ENCODE data around the gene CALCB. TPM values are rescaled to one million over a fixed set of nuclear protein-coding genes. Genes with fewer than 3 reads are reported as not detected.
"Not testable (repeated sequence)": the region's sequence is repeated elsewhere in the genome, so short reads cannot be mapped to it uniquely, and the experiment has no call there.

CALCB gene, protein sequence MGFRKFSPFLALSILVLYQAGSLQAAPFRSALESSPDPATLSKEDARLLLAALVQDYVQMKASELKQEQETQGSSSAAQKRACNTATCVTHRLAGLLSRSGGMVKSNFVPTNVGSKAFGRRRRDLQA
- 2.1 TPM for polyA plus RNA-seq (2013, experiment 1 of 4)
- polyA plus RNA-seq (2013, experiment 2 of 4): 1.8 TPM
- 1.8 TPM for polyA plus RNA-seq (2013, experiment 3 of 4)
- 1.5 TPM for polyA plus RNA-seq (2013, experiment 4 of 4)

DNA sequence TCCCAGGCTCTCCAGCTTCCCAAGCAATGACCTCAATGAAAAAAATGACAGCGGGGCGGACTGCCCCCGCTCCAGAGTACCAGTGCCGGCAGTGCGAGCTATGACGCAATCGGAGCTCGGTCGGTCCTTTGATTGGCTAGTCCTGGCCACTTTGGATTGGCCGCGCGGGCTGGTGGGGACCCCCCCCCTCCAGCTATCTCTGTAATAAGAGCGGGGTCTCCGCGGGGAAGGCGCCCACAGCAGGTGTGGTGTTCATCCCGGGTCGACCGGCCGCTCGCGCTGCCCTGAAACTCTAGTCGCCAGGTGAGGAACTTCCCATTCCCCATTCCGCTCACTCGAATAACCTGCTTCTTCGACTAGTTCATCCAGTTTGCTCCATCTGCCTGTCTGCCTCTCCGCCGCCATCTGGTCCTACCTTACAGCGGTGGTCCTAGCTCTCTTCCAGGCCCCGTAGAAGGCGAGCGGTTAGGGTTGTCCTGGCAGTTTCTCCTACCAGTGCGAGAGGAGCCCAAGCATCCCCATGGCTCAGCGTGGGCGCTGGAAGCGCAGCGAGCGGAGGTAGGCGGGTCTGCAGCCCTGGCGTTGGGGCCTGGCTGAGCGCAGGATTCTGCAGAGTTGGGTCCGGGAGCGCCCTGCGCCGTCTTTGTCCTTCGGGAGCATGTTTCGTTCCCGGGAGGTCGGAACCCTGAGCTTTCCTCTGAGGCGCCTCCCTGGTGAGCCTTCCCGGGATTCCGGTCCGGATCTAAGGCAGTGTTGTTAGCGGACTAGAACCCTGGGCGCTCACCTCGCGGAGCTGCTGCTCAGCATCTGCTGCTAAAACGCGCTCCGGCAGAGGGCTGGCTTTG is at the start of gene CALCB:
TSS of gene CALCB (plus strand) at position 233 of the 845 bp plus-strand sequence. CDS start 1,126 bp downstream, outside the sequence.
- H3K4me3 ChIP-seq (ENCODE audit: insufficient read depth, low read depth, low read length): peak within 1 kb of the TSS; percentile 20
- 2% methylated on average over 60 of the region's 60 CpGs for WGBS, 2 experiments

DNA sequence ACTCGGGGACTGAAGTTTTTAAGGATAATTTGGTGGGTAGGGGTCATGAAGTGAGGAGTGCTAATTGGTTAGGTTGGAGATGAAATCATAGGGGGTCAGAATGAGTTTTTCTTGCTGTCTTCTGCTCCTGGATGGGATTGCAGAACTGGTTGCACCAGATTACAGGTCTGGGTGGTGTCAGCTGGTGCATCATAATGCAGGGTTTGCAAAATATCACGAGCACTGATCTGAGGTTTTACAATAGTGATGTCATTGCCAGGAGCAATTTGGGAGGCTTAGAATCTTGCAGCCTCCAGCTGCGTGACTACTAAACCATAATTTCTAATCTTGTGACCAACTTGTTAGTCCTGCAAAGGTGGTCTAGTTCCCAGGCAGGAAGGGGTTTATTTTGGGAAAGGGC is 46.4 kb upstream of the CALCB start:
- H3K4me3 ChIP-seq (ENCODE audit: insufficient read depth, low read depth, low read length): no peak overlapping the region
- H3K9me3 ChIP-seq (ENCODE audit: control insufficient read depth, low read length): no peaks in the 10 kb centered on the region
- H3K36me3 ChIP-seq (ENCODE audit: control insufficient read depth, insufficient read depth, low read length): no peaks in the 10 kb centered on the region
- H3K27me3 ChIP-seq (ENCODE audit: control insufficient read depth, insufficient read depth, low read length, poor library complexity, severe bottlenecking): no peaks in the 10 kb centered on the region
- H3K4me1 ChIP-seq (ENCODE audit: control insufficient read depth, insufficient read depth, low read length): no peaks in the 10 kb centered on the region
- WGBS, 2 experiments: 74 to 78% methylated on average over 3 of the region's 3 CpGs
- no peak overlapping the region for H3K27ac ChIP-seq (ENCODE audit: insufficient read depth, low read depth, low read length, poor library complexity, severe bottlenecking)

More for the DNA sequence above, at the start of gene CALCB:
- H3K36me3 ChIP-seq (ENCODE audit: control insufficient read depth, insufficient read depth, low read length): no peaks in the 10 kb centered on the region
- peaks cover 34% of the 10 kb centered on the region for H3K27me3 ChIP-seq (ENCODE audit: control insufficient read depth, insufficient read depth, low read length, poor library complexity, severe bottlenecking)
- H3K27ac ChIP-seq (ENCODE audit: insufficient read depth, low read depth, low read length, poor library complexity, severe bottlenecking): no peak within 1 kb of the TSS
- no peaks in the 10 kb centered on the region for H3K4me1 ChIP-seq (ENCODE audit: control insufficient read depth, insufficient read depth, low read length)
- no peaks in the 10 kb centered on the region for H3K9me3 ChIP-seq (ENCODE audit: control insufficient read depth, low read length)

DNA sequence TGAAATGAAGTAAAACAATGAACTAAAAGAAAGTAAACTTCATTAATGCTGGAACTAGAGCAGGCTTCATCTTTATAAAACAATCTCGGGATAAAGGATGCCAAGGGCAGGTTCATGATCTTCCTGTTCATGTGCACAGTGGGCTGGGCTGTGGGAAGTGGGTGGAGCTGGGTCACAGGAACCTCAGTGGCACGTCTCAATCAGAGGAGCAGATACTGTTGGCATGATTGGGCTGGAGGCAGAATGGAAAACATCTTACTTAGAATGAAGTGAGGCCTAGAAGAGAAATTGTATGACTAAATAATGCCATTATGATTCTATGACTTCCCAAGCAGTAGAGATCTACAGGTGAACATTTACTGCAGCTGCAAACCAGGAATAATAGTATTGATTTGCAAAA is 45.4 kb upstream of the CALCB start:
- Histone ChIP-seq H3K27ac (ENCODE audit: insufficient read depth, low read depth, low read length, poor library complexity, severe bottlenecking) (no peak overlapping the region), H3K27me3 (ENCODE audit: control insufficient read depth, insufficient read depth, low read length, poor library complexity, severe bottlenecking) (no peaks in the 10 kb centered on the region), H3K4me1 (ENCODE audit: control insufficient read depth, insufficient read depth, low read length) (no peaks in the 10 kb centered on the region), H3K9me3 (ENCODE audit: control insufficient read depth, low read length) (no peaks in the 10 kb centered on the region), H3K4me3 (ENCODE audit: insufficient read depth, low read depth, low read length) (no peak overlapping the region), H3K36me3 (ENCODE audit: control insufficient read depth, insufficient read depth, low read length) (no peaks in the 10 kb centered on the region)
- 81 to 93% methylated on average over 2 of the region's 2 CpGs for WGBS, 2 experiments

DNA sequence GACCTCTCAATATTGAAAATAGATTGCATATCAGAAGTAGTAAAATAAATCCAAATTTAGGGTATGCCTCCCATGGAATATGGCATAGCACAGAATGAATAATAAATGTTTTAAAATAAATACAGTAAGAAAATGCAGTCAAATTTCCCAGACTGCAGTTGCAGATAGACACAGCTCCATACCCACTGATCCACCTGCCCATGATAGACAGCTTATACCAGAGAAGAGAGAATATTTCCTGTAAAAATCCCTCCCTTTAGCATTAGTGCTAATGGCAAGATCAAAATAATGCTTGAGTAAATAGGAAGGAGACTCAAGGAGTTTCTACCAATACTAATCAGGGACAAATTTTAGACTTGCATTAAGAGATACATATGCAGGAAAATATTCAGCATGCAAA is 45.0 kb upstream of the CALCB start:
- Histone ChIP-seq H3K27me3 (ENCODE audit: control insufficient read depth, insufficient read depth, low read length, poor library complexity, severe bottlenecking) (no peaks in the 10 kb centered on the region), H3K36me3 (ENCODE audit: control insufficient read depth, insufficient read depth, low read length) (no peaks in the 10 kb centered on the region), H3K4me3 (ENCODE audit: insufficient read depth, low read depth, low read length) (no peak overlapping the region), H3K9me3 (ENCODE audit: control insufficient read depth, low read length) (no peaks in the 10 kb centered on the region), H3K27ac (ENCODE audit: insufficient read depth, low read depth, low read length, poor library complexity, severe bottlenecking) (no peak overlapping the region), H3K4me1 (ENCODE audit: control insufficient read depth, insufficient read depth, low read length) (no peaks in the 10 kb centered on the region)

DNA sequence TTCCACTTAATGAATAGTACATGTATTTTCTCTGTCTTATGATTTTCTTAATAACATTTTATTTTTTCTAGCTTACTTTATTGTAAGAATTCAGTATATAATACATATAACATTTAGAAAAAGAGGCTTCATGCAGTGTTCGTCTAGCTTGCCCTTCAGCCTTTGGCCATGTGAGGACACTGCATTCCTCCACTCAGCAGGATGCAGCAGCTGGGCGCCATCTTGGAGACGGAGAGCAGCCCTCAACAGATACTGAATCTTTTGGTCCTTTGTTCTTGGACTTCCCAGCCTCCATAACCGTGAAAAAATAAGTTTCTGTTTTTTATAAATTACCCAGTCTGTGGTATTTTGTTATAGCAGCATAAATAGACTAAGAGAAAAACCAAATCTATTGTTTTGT is 41.4 kb upstream of the CALCB start:
- not testable (repeated sequence) for H3K27me3 ChIP-seq (ENCODE audit: control insufficient read depth, insufficient read depth, low read length, poor library complexity, severe bottlenecking); H3K36me3 ChIP-seq (ENCODE audit: control insufficient read depth, insufficient read depth, low read length); H3K9me3 ChIP-seq (ENCODE audit: control insufficient read depth, low read length); H3K27ac ChIP-seq (ENCODE audit: insufficient read depth, low read depth, low read length, poor library complexity, severe bottlenecking); H3K4me1 ChIP-seq (ENCODE audit: control insufficient read depth, insufficient read depth, low read length); H3K4me3 ChIP-seq (ENCODE audit: insufficient read depth, low read depth, low read length)
- 94 to 98% methylated on average over 3 of the region's 4 CpGs for WGBS, 2 experiments

DNA sequence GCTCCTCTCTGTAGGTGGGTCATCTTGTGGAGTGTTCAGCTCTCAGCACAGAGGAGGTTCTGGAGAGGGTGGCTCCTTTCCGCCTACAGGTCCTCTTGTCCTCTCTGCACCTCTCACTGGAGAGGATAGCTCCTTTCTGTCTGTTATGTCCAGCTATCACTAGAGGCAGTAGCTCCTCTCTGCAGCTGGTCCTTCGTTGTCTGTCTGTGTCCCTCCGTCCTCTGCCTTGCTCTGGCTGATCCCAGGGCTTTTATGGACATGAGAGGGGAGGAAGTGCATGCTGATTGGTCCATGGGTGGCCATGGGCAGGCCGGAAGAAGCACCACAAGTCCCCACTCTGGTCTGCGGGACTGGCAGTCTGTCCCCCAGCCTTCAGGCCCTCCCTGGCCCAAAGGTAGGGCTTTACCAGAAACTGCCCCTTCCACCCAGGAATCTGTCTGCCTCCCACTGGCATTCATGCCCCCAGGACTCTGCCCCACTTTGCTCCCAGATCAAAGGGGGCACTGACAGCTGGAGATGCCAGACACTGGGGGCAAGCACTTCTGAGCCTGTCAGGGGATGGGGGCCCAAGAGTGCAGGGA is 38.6 kb upstream of the CALCB start:
- WGBS, 2 experiments: 86 to 90% methylated on average over 5 of the region's 5 CpGs
- no peak overlapping the region for H3K4me3 ChIP-seq (ENCODE audit: insufficient read depth, low read depth, low read length)
- H3K27me3 ChIP-seq (ENCODE audit: control insufficient read depth, insufficient read depth, low read length, poor library complexity, severe bottlenecking): no peaks in the 10 kb centered on the region
- H3K9me3 ChIP-seq (ENCODE audit: control insufficient read depth, low read length): no peaks in the 10 kb centered on the region
- H3K27ac ChIP-seq (ENCODE audit: insufficient read depth, low read depth, low read length, poor library complexity, severe bottlenecking): no peak overlapping the region
- no peaks in the 10 kb centered on the region for H3K36me3 ChIP-seq (ENCODE audit: control insufficient read depth, insufficient read depth, low read length)
- no peaks in the 10 kb centered on the region for H3K4me1 ChIP-seq (ENCODE audit: control insufficient read depth, insufficient read depth, low read length)

DNA sequence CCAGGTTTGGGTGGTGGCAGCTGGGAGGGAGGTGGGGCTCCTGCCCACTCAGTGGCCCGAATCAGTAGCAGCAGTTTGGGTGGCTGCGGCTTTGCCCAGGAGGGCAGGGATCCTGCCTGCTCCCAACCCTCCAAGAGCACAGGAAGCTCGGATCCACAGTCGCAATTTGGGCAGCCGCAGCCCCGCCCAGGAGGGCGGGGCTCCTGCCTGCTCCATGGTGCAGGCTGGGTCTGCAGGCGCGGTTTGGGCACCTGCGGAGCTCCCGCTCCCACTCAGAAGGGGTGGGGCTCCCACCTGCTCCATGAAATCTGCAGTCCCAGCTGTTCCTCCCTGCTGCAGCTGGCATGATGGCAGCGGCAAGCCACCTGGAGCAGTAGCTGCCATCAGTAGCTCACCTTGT is 38.1 kb upstream of the CALCB start:
- Histone ChIP-seq H3K4me3 (ENCODE audit: insufficient read depth, low read depth, low read length) (no peak overlapping the region), H3K27me3 (ENCODE audit: control insufficient read depth, insufficient read depth, low read length, poor library complexity, severe bottlenecking) (no peaks in the 10 kb centered on the region), H3K9me3 (ENCODE audit: control insufficient read depth, low read length) (no peaks in the 10 kb centered on the region), H3K27ac (ENCODE audit: insufficient read depth, low read depth, low read length, poor library complexity, severe bottlenecking) (no peak overlapping the region), H3K36me3 (ENCODE audit: control insufficient read depth, insufficient read depth, low read length) (no peaks in the 10 kb centered on the region), H3K4me1 (ENCODE audit: control insufficient read depth, insufficient read depth, low read length) (no peaks in the 10 kb centered on the region)
- WGBS, 2 experiments: 70 to 73% methylated on average over 12 of the region's 12 CpGs

DNA sequence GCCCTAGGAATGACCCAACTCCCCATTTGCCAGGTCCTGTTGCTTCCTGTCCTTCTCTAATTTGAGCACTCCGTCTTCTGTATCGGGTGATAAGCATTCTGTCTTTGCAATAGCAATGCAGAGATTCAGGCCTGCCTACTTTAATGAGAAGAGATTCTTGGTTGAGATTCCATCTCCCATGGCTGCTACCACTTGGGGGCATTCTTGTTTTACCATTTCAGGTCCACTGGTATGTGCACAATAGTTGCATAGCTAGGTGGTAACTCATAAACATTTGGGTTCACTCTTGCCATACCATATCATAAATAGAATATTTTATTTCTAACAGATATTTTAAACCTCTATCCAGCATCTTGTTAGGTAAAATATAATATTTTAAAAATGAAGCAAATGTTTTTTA is 34.4 kb upstream of the CALCB start:
- WGBS, 2 experiments: 92 to 93% methylated on average over 2 of the region's 2 CpGs
- Histone ChIP-seq H3K4me1 (ENCODE audit: control insufficient read depth, insufficient read depth, low read length) (no peaks in the 10 kb centered on the region), H3K36me3 (ENCODE audit: control insufficient read depth, insufficient read depth, low read length) (no peaks in the 10 kb centered on the region), H3K4me3 (ENCODE audit: insufficient read depth, low read depth, low read length) (no peak overlapping the region), H3K27ac (ENCODE audit: insufficient read depth, low read depth, low read length, poor library complexity, severe bottlenecking) (no peak overlapping the region), H3K27me3 (ENCODE audit: control insufficient read depth, insufficient read depth, low read length, poor library complexity, severe bottlenecking) (no peaks in the 10 kb centered on the region), H3K9me3 (ENCODE audit: control insufficient read depth, low read length) (no peaks in the 10 kb centered on the region)

DNA sequence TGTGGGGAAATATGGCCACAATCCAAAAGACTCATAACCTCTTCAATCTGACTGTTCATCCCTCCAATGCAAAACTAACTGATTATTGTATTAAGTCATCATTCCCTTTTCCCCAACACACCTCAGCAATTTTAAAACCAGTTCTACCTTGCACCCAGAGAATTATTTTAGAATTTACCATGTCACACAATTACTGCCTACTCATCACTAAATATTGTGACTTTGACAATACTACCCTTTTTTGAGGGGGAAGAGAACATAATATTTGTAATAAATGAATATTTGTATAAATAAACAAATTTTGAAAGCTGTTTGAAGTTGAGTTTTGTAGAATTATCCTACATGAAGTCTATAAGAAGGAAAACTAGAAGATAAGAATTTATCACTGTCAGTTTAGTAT is 28.2 kb upstream of the CALCB start:
- Histone ChIP-seq H3K36me3 (ENCODE audit: control insufficient read depth, insufficient read depth, low read length) (no peaks in the 10 kb centered on the region), H3K27me3 (ENCODE audit: control insufficient read depth, insufficient read depth, low read length, poor library complexity, severe bottlenecking) (no peaks in the 10 kb centered on the region), H3K4me3 (ENCODE audit: insufficient read depth, low read depth, low read length) (no peak overlapping the region), H3K27ac (ENCODE audit: insufficient read depth, low read depth, low read length, poor library complexity, severe bottlenecking) (no peak overlapping the region), H3K4me1 (ENCODE audit: control insufficient read depth, insufficient read depth, low read length) (no peaks in the 10 kb centered on the region), H3K9me3 (ENCODE audit: control insufficient read depth, low read length) (no peaks in the 10 kb centered on the region)

DNA sequence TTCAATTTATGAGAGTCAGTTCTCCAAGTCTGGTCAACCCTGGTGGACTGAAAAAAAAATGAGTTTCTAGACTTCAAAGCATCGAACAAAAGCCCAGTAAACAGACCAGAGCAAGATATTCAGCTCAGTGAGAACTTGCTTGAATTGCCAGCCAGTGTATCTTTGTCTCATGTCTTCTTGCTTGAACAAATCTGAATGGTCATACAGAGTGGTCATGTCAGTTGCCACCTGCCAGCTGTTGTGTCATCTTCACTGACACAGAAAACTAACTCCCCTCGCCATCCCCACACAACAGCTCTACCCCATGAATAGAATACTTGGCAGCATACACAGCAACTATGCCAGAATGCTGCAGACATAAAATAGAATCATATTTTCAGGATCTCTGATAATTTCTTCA is 27.5 kb upstream of the CALCB start:
- Histone ChIP-seq H3K27ac (ENCODE audit: insufficient read depth, low read depth, low read length, poor library complexity, severe bottlenecking) (no peak overlapping the region), H3K36me3 (ENCODE audit: control insufficient read depth, insufficient read depth, low read length) (no peaks in the 10 kb centered on the region), H3K4me3 (ENCODE audit: insufficient read depth, low read depth, low read length) (no peak overlapping the region), H3K9me3 (ENCODE audit: control insufficient read depth, low read length) (no peaks in the 10 kb centered on the region), H3K4me1 (ENCODE audit: control insufficient read depth, insufficient read depth, low read length) (no peaks in the 10 kb centered on the region), H3K27me3 (ENCODE audit: control insufficient read depth, insufficient read depth, low read length, poor library complexity, severe bottlenecking) (no peaks in the 10 kb centered on the region)
- WGBS, 2 experiments: 87 to 98% methylated on average over 2 of the region's 2 CpGs

Measured in ectodermal cell (in vitro differentiated cells).